ENCODE data around the gene ABCB6.

- no peak for TF ChIP-seq CTCF (IDR thresholded peaks at IDR 0.05; ENCODE audit: borderline replicate concordance, extremely low read depth, low read length, poor library complexity, severe bottlenecking)
- TF ChIP-seq EZH2 (IDR thresholded peaks at IDR 0.05; ENCODE audit: borderline replicate concordance, low read depth, low read length, severe bottlenecking) = no peak
These were observed 35.5 kb downstream of the ABCB6 start for GRCh38 chr2:219183151-219183772.

All from DND-41 (cell line).